HCT116 (cell line): ENCODE results near the gene CISD3. TPM values are rescaled to one million over a fixed set of nuclear protein-coding genes. Genes with fewer than 3 reads are reported as not detected.
A peak's percentile ranks its signal among the peaks of the same experiment; 100 is the strongest.

Experiments
- ATAC-seq: fragments of 200-7000 bp; cut with Tn5 transposase; 2 replicates; pipeline ENCODE4 v1.9.1; 2020; ENCODE audit warnings: mild to moderate bottlenecking, moderate library complexity
- BruUV-seq: library from RNA; stranded (reverse); fragments of 400-500 nt; replicated peaks from 2 replicates; lab custom pipeline; 2021; lab: Mats Ljungman, UMichigan
- CTCF ChIA-PET: fragments of 300-600 bp; sonication (Branson Sonifier 250); formaldehyde crosslinking; loops from one replicate; lab custom pipeline; 2021; ENCODE audit warnings: antibody characterized with exemption; lab: Charles Lee
- POLR2A ChIA-PET: fragments of 300-600, 350-600 bp; sonication (Branson Sonifier 250); formaldehyde crosslinking; loops from one replicate; lab custom pipeline; 2021; ENCODE audit warnings: antibody characterized with exemption; lab: Charles Lee
- RAD21 ChIA-PET, 2 experiments: fragments of 300-600 bp; sonication (Branson Sonifier 250); formaldehyde crosslinking; loops; one replicate each; lab custom pipeline; 2023; ENCODE audit warnings: low total read pairs in 2 of 2; ENCODE audit not compliant: uncharacterized antibody in 2 of 2, unreplicated experiment in 2 of 2, low non-redundant PET in 1 of 2; lab: Charles Lee
- DNase-seq: peaks from one replicate; pipeline ENCODE4 v3.0.0-alpha.2; 2010; ENCODE audit warnings: low read depth, low spot score
- H2AFZ ChIP-seq: fragments of 200-600 bp; shearing (Covaris generic), sonication (generic); 2 replicates; pipeline ENCODE4 v1.6.1; 2017; ENCODE audit warnings: low read depth, mixed run types, mixed read lengths, antibody characterized with exemption, low read length; ENCODE audit not compliant: poor library complexity, severe bottlenecking
- H3K27ac ChIP-seq: 2 replicates; pipeline ENCODE4 v1.5.1; 2012; ENCODE audit warnings: low read depth, low read length
- H3K27me3 ChIP-seq: fragments of 200-600 bp; sonication (generic); 2 replicates; pipeline ENCODE4 v1.6.1; 2016; ENCODE audit warnings: mixed run types, low read length, mixed read lengths; ENCODE audit not compliant: insufficient read depth
- H3K36me3 ChIP-seq, 2 experiments: fragments of 200-500 bp in 1 of 2; fragments of 200-600 bp in 1 of 2; sonication (Bioruptor generic) in 1 of 2; sonication (generic) in 1 of 2; 2 replicates each; pipeline versions ENCODE4 v1.5.1 to v1.6.1; 2014 to 2016; ENCODE audit warnings: low read length in 2 of 2, inconsistent platforms in 1 of 2, mixed read lengths in 1 of 2, mixed run types in 1 of 2; ENCODE audit not compliant: insufficient read depth in 2 of 2, control insufficient read depth in 1 of 2
- H3K4me1 ChIP-seq, 2 experiments: fragments of 200-600 bp in 1 of 2; sonication (generic) in 1 of 2; 2 replicates each; pipeline versions ENCODE4 v1.5.1 to v1.6.1; 2012 to 2017; ENCODE audit warnings: low read length in 2 of 2, inconsistent platforms in 1 of 2, mild to moderate bottlenecking in 1 of 2, mixed read lengths in 1 of 2, mixed run types in 1 of 2, moderate library complexity in 1 of 2; ENCODE audit not compliant: insufficient read depth in 2 of 2, control insufficient read depth in 1 of 2
- H3K4me2 ChIP-seq: fragments of 200-600 bp; sonication (generic); 2 replicates; pipeline ENCODE4 v1.6.1; 2017; ENCODE audit warnings: mixed run types, low read length, mixed read lengths
- H3K4me3 ChIP-seq, 2 experiments: fragments of 200-600 bp in 1 of 2; sonication (generic) in 1 of 2; replicated peaks in 1 of 2; 2 replicates each; pipeline ENCODE4 v1.5.1; 2011 to 2016; ENCODE audit warnings: low read length in 2 of 2, control low read depth in 1 of 2, low read depth in 1 of 2, mild to moderate bottlenecking in 1 of 2, mixed read lengths in 1 of 2, mixed run types in 1 of 2
- H3K79me2 ChIP-seq: fragments of 200-600 bp; sonication (generic); 2 replicates; pipeline ENCODE4 v1.6.1; 2017; ENCODE audit warnings: mild to moderate bottlenecking, mixed run types, low read length, moderate library complexity, mixed read lengths; ENCODE audit not compliant: insufficient read depth
- H3K9ac ChIP-seq: fragments of 200-600 bp; sonication (generic); 2 replicates; pipeline ENCODE4 v1.6.1; 2016; ENCODE audit warnings: low read length, mixed read lengths
- H3K9me2 ChIP-seq: fragments of 200-600 bp; sonication (generic), shearing (Covaris generic); 2 replicates; pipeline ENCODE4 v1.6.1; 2017; ENCODE audit warnings: mixed run types, mild to moderate bottlenecking, moderate library complexity; ENCODE audit not compliant: insufficient read depth
- H3K9me3 ChIP-seq, 2 experiments: fragments of 200-500 bp in 1 of 2; fragments of 200-600 bp in 1 of 2; sonication (Bioruptor generic) in 1 of 2; sonication (generic) in 1 of 2; 2 replicates each; pipeline ENCODE4 v1.6.1; 2014 to 2017; ENCODE audit warnings: low read length in 2 of 2, mixed read lengths in 2 of 2, inconsistent platforms in 1 of 2, low read depth in 1 of 2, mild to moderate bottlenecking in 1 of 2, mixed run types in 1 of 2, moderate library complexity in 1 of 2; ENCODE audit not compliant: control insufficient read depth in 1 of 2, insufficient read depth in 1 of 2
- H4K20me1 ChIP-seq: fragments of 200-600 bp; sonication (generic), shearing (Covaris generic); 2 replicates; pipeline ENCODE4 v1.6.1; 2017; ENCODE audit warnings: mixed run types, mild to moderate bottlenecking, moderate library complexity; ENCODE audit not compliant: insufficient read depth
- EZH2phosphoT487 ChIP-seq: fragments of 200-600 bp; IDR thresholded peaks from 2 replicates; pipeline ENCODE4 v1.6.1; 2018; ENCODE audit warnings: antibody characterized with exemption, borderline replicate concordance
- POLR2AphosphoS5 ChIP-seq: IDR thresholded peaks from 2 replicates; pipeline ENCODE4 v1.6.1; 2011; ENCODE audit warnings: mild to moderate bottlenecking, low read depth, low read length, moderate library complexity
- RAD21 ChIP-seq: IDR thresholded peaks from 2 replicates; pipeline ENCODE4 v1.6.1; 2012; ENCODE audit warnings: low read depth, mild to moderate bottlenecking
- TCF7L2 ChIP-seq: IDR thresholded peaks from 2 replicates; pipeline ENCODE4 v1.7.0; 2011; ENCODE audit warnings: borderline replicate concordance, inconsistent platforms; ENCODE audit not compliant: insufficient read depth, insufficient read length; ENCODE audit errors: extremely low read depth
- ZFX ChIP-seq: fragments of 450-650 bp; IDR thresholded peaks from 2 replicates; pipeline ENCODE4 v1.6.1; 2017
- intact Hi-C: fragments of 100-400 bp; cut with micrococcal nuclease; formaldehyde crosslinking; loops from 2 replicates; pipeline ENCODE4 v1.10.0; 2022
- total RNA-seq: library from RNA; stranded (reverse); gene quantifications from one replicate; pipeline ENCODE4 v1.2.1, GENCODE V29; 2021; ENCODE audit not compliant: unreplicated experiment
- TF ChIP-seq, protein P1 (sequence below), 3 experiments: fragments of 200-600 bp in 1 of 3; sonication (generic) in 1 of 3; IDR thresholded peaks in 2 of 3; conservative IDR thresholded peaks in 1 of 3; 2 replicates each; pipeline ENCODE4 v1.5.1; 2012 to 2017; ENCODE audit warnings: low read depth in 2 of 3, low read length in 2 of 3, antibody characterized with exemption in 1 of 3, borderline replicate concordance in 1 of 3, control low read depth in 1 of 3, mild to moderate bottlenecking in 1 of 3, mixed read lengths in 1 of 3, mixed run types in 1 of 3, moderate library complexity in 1 of 3; ENCODE audit not compliant: insufficient read depth in 1 of 3

The CISD3 gene
- total RNA-seq, 1 experiment from 2014 or later, result 50.2 TPM

DNA sequence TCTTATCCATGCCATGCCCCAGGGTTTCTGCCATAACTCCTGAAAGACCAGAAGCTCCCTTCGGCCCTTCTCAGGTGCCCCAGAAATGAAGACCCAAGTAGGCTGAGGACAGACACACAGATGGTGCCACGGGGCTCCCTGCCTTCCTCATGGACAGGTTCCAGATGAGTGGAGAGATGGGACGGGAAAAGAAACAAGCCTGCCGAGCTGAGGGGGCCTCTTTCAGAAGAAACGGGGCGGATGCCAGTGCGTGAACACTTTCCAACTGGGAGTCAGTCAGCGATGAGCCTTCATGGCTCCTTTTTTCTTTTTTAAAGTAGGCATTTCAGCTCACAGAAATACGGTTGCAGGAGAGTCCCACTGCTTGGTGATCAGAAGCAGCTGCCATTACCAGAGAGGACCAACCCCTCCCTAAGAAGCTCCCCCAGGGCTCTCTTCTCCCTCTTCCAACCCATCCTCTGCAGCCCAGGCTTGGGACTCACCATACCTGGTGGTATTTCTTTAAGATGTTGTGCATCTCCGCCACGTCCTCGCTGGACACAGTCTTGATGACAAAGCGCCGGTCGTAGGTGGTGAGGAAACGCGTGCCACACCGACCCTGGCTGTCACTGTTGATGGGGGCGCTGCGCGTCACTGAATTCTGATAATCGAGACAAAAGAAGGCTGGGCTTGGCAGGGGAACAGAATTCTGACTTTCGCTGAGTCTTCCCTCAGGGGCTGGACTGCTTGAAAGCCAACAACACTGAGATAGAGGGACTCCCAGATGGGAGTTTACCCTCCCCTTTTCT lies 50.0 kb downstream of the CISD3 start:
- H3K27me3 ChIP-seq, result no peaks in the 10 kb centered on the region
- CTCF ChIA-PET, result no interaction called here

DNA sequence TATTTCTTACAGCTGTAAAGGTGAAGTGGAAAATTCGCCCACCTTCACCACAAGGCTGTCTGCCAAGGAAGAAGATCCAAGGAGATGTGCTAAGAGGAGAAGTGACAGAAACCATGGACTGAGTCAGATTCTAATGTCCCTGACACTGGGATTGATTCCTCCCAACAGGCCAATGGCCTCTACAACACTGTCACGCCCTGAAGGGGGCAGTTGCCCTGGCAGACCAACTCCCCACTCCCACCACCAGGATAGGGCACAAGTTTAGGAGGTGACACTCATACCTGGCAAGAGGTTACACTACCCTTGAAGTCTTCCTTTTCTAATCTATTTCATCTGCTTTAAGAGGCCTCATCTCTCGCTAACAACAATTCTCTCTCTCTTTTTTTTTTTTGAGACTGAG lies 53.1 kb downstream of the CISD3 start:
- H4K20me1 ChIP-seq, result no peaks in the 10 kb centered on the region
- ATAC-seq, result peak; percentile 52; the same call in 1 of the 2 replicates
- TF ChIP-seq TCF7L2, result no peak
- TF ChIP-seq POLR2AphosphoS5, result no peak
- TF ChIP-seq, protein P1, sequence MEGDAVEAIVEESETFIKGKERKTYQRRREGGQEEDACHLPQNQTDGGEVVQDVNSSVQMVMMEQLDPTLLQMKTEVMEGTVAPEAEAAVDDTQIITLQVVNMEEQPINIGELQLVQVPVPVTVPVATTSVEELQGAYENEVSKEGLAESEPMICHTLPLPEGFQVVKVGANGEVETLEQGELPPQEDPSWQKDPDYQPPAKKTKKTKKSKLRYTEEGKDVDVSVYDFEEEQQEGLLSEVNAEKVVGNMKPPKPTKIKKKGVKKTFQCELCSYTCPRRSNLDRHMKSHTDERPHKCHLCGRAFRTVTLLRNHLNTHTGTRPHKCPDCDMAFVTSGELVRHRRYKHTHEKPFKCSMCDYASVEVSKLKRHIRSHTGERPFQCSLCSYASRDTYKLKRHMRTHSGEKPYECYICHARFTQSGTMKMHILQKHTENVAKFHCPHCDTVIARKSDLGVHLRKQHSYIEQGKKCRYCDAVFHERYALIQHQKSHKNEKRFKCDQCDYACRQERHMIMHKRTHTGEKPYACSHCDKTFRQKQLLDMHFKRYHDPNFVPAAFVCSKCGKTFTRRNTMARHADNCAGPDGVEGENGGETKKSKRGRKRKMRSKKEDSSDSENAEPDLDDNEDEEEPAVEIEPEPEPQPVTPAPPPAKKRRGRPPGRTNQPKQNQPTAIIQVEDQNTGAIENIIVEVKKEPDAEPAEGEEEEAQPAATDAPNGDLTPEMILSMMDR (IDR thresholded peaks at IDR 0.05 in 2 of 3, conservative IDR thresholded peaks at IDR 0.05 in 1 of 3; ENCODE audit: borderline replicate concordance in 1 of 3, insufficient read depth in 1 of 3, low read depth in 2 of 3, low read length in 2 of 3), result 0 out of 6 replicates have a peak, but pooled peaks of 1 of the 3 experiments have one; percentile 5

More for the DNA sequence above, 50.0 kb downstream of the CISD3 start:
- Histone ChIP-seq H3K4me1 (no peaks in the 10 kb centered on the region), H3K27ac (no peak overlapping the region), H2AFZ (no peak overlapping the region), H3K9me2 (no peaks in the 10 kb centered on the region), H4K20me1 (no peaks in the 10 kb centered on the region), H3K36me3 (peaks cover 42 to 61% of the 10 kb centered on the region in 2 experiments; a peak in 3 of 4 replicates), H3K9ac (no peak overlapping the region), H3K9me3 (no peaks in the 10 kb centered on the region), H3K4me2 (no peak overlapping the region), H3K79me2 (no peaks in the 10 kb centered on the region), H3K4me3 (no peak overlapping the region)
- ChIA-PET RAD21 (no interaction called here), POLR2A (no interaction called here)
- no TSS peak for BruUV-seq
- intact Hi-C loops, result no loop called here
- DNase-seq, result no peak
- TF ChIP-seq, protein P1 (IDR thresholded peaks at IDR 0.05 in 2 of 3, conservative IDR thresholded peaks at IDR 0.05 in 1 of 3; ENCODE audit: borderline replicate concordance in 1 of 3, insufficient read depth in 1 of 3, low read depth in 2 of 3, low read length in 2 of 3), result no peak
- no peak for TF ChIP-seq EZH2phosphoT487
- TF ChIP-seq RAD21, result no peak
- no peak for TF ChIP-seq ZFX
- no peak for ATAC-seq

More for the DNA sequence above, 53.1 kb downstream of the CISD3 start:
- RAD21 ChIA-PET, result no interaction called here
- Histone ChIP-seq H2AFZ (no peak overlapping the region), H3K36me3 (peaks cover 33 to 48% of the 10 kb centered on the region in 2 experiments; a peak in 3 of 4 replicates), H3K4me3 (no peak overlapping the region), H3K79me2 (no peaks in the 10 kb centered on the region), H3K4me2 (no peak overlapping the region), H3K27ac (no peak overlapping the region), H3K4me1 (no peaks in the 10 kb centered on the region), H3K9me2 (no peaks in the 10 kb centered on the region), H3K27me3 (no peaks in the 10 kb centered on the region), H3K9ac (no peak overlapping the region), H3K9me3 (no peaks in the 10 kb centered on the region)
- DNase-seq, result no peak
- intact Hi-C loops, result no loop called here
- POLR2A ChIA-PET, result no interaction called here
- CTCF ChIA-PET, result no interaction called here
- no TSS peak for BruUV-seq
